PC-3 (cell line): Measurements from ENCODE around the gene EAPP.

Experiments used
- CTCF ChIP-seq: fragments of 300-600 bp; sonication (generic); conservative IDR thresholded peaks from 2 replicates; pipeline ENCODE4 v1.5.1; 2017; ENCODE audit warnings: antibody characterized with exemption, low read depth, mild to moderate bottlenecking, low read length
- EZH2phosphoT487 ChIP-seq: fragments of 300-600 bp; sonication (generic); IDR thresholded peaks from 2 replicates; pipeline ENCODE4 v1.6.1; 2018; ENCODE audit warnings: mild to moderate bottlenecking, antibody characterized with exemption, low read length, borderline replicate concordance

DNA sequence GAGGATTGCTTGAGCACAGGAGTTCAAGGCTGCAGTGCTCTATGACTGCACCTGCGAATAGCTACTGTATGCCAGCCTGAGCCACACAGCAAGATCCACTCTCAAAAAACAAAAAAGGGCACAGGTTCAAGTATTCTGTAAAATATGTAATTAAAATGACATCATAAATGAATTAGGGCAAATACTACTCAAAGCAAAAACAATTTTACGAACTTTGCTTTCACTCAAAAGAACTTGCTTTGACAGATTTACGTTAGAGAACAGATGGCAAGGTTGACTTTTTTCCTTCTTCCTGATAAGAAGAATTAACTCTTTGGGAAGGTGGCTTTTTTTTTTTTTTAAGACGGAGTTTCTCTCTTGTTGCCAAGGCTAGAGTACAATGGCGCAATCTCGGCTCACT, 44.0 kb upstream of the EAPP start:
- TF ChIP-seq EZH2phosphoT487 (no peak), CTCF (no peak)
